ENCODE results near the gene CYFIP2. TPM values are rescaled to one million over a fixed set of nuclear protein-coding genes. Genes with fewer than 3 reads are reported as not detected.

CYFIP2 gene
- total and polyA plus RNA-seq, 11 donors, result 23.2 to 62.7 (median 37.4) TPM

DNA sequence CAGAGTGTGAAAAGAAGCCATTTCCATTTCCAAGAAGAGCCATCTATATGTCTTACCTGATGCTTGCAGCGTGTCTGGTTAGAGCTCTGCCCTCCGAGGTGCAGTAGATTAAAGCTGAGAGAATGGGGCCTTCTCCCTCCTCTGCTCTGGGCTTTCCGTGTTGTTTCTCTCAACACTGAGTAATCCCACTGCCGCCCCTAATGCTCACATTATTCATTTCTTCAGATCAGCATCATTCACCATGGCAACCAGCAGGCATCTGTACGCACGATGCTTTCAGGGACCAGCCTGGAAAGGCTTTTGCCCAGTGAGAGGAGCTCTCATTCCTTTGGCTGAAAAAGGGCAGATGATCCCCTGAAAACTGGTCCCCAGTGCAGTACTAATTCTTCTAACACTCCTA lies 79.6 kb downstream of the CYFIP2 start:
- Histone ChIP-seq H3K27me3 (no peaks in the 10 kb centered on the region), H3K9me3 (peaks cover 0 to under 1% (median 0%) of the 10 kb centered on the region in 12 donors), H3K4me3 (no peak overlapping the region), H3K36me3 (peaks cover 0 to 20% (median 0%) of the 10 kb centered on the region in 9 donors), H3K4me1 (peaks cover 0 to 11% (median 0%) of the 10 kb centered on the region in 12 donors), H3K27ac (no peak overlapping the region)
- no peak for TF ChIP-seq POLR2A (IDR thresholded peaks at IDR 0.05)
- DNase-seq, result no peak
- ATAC-seq, result no peak
- intact Hi-C loops (cut with DNase I), result loop anchor here in 2 of 10 donors (10.0 kb wide), 1 partner anchor 369 kb away; no protein-coding TSS in a partner anchor
- 85 to 89% (median 88%) methylated on average over 6 of the region's 6 CpGs for WGBS, 4 donors

DNA sequence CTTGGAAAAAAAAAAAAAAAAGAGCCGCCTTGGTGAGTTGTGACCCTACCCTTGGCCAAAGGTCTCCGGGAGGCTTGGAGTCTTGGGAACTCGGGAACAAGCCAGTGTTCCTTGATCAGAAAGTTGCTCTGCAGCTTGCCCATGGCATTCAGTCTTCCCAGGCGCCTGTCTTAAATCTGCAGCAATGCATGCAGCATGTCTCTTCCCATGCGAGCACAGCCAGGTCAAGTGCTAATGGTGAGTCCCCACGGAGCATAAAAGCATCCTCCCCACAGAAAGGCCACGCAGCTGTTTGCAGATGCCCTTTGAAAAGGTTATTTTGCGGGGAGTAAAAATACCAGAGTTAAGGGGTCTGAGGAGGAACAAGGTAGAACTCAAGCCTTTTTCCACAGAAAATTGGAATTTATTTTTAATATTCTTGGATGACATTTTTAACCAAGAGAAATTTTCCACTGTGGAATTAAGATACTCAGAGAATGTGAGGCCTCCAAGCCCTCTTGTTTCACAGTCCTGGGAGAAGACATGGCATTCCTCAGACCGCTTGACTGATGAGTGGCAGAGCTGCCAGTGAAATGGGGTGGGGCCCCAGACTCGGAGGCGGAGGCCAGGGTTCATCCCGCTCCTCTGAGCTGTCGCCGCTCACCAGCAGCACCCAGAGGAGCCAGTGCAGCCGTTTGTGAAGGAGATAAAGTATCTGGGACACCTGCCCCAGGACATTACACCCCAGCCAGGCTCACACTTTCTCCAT lies 81.6 kb downstream of the CYFIP2 start:
- no peaks in the 10 kb centered on the region for H3K9me3 ChIP-seq
- no peaks in the 10 kb centered on the region for H3K27me3 ChIP-seq
- H3K27ac ChIP-seq, result peak overlapping the region in 1 of 12 donors; percentile 19
- 52 to 60% (median 55%) methylated on average over 15 of the region's 15 CpGs for WGBS, 4 donors
- ATAC-seq, result peak in 3 of 4 donors; percentile 18 to 38 (median 33)
- peaks cover 0 to 11% (median 0%) of the 10 kb centered on the region in 12 donors for H3K4me1 ChIP-seq
- peaks cover 0 to 13% (median 0%) of the 10 kb centered on the region in 9 donors for H3K36me3 ChIP-seq
- no peak overlapping the region for H3K4me3 ChIP-seq
- DNase-seq, result no peak
- TF ChIP-seq, protein P1, sequence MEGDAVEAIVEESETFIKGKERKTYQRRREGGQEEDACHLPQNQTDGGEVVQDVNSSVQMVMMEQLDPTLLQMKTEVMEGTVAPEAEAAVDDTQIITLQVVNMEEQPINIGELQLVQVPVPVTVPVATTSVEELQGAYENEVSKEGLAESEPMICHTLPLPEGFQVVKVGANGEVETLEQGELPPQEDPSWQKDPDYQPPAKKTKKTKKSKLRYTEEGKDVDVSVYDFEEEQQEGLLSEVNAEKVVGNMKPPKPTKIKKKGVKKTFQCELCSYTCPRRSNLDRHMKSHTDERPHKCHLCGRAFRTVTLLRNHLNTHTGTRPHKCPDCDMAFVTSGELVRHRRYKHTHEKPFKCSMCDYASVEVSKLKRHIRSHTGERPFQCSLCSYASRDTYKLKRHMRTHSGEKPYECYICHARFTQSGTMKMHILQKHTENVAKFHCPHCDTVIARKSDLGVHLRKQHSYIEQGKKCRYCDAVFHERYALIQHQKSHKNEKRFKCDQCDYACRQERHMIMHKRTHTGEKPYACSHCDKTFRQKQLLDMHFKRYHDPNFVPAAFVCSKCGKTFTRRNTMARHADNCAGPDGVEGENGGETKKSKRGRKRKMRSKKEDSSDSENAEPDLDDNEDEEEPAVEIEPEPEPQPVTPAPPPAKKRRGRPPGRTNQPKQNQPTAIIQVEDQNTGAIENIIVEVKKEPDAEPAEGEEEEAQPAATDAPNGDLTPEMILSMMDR (IDR thresholded peaks at IDR 0.05), result no peak
- TF ChIP-seq POLR2A (IDR thresholded peaks at IDR 0.05), result no peak
- intact Hi-C loops (cut with DNase I), result loop anchor here in 2 of 10 donors (10.0 kb wide), 1 partner anchor 367 kb away; no protein-coding TSS in a partner anchor

DNA sequence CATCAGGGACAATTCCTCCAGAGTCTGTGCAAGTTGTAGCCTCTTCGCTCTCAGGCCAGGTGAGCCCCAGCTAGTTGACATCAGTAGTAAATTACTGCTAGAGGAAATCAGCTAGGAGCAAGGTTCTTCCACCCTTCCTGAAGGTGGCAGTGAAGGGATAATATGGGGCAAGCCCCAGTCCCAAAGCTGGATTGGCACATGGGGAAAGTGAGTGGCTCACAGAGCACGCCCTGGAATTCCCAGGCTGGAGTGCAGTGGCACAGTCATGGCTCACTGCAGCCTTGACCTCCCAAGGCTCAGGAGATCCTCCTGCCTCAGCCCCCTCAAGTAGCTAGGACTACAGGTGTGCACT lies 82.1 kb downstream of the CYFIP2 start:
- 74 to 100% (median 95%) methylated on average over 1 to 2 of the region's 2 CpGs for WGBS, 4 donors
- Histone ChIP-seq H3K36me3 (peaks cover 0 to 13% (median 0%) of the 10 kb centered on the region in 9 donors), H3K4me3 (no peak overlapping the region), H3K4me1 (peaks cover 0 to 11% (median 0%) of the 10 kb centered on the region in 12 donors), H3K9me3 (no peaks in the 10 kb centered on the region), H3K27ac (no peak overlapping the region), H3K27me3 (no peaks in the 10 kb centered on the region)
- DNase-seq (no peak), ATAC-seq (no peak)
- no peak for TF ChIP-seq POLR2A (IDR thresholded peaks at IDR 0.05)
- TF ChIP-seq, protein P1 (IDR thresholded peaks at IDR 0.05), result no peak
- intact Hi-C loops (cut with DNase I), result loop anchor here in 2 of 10 donors (10.0 kb wide), 1 partner anchor 367 kb away; no protein-coding TSS in a partner anchor

DNA sequence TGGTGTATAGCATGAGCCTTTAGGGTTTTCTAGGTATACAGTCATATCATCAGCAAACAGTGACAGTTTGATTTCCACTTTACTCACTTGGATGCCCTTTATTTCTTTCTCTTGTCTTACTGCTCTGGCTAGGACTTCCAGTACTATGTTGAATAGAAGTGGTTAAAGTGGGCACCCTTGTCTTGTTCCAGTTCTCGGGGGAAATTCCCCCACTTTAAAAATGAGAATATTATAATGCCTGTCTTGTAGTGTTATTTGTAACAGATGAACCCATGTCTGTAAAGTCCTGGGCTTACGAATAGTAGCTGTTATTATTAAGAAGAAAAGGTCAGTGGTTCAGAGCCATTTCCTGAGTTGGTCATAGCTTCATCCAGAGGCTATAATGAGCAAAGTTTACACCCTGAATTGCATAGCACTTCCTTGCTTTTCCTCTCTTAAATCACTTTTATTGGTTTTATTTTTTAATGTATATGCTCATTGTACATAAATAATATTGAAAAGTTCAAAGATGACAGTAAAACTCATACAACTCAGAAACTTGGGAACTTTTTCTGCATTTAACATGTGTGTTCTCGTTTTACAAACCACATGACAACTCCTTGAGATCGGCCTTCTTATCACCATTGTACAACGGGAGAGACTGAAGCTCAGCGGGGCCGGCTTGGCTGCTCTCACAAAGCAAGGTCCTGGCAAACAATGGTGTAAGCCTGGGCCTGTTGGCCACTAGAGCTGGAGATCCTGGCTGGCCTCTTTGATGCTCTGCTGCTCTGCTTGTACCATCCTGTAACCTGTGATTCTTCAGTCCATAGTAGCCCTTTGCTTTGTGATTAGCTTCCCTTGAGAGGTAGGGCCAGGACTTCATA lies 85.2 kb downstream of the CYFIP2 start:
- no peak for DNase-seq
- WGBS, 4 donors, result 43 to 52% (median 47%) methylated on average over 7 of the region's 7 CpGs
- no peaks in the 10 kb centered on the region for H3K27me3 ChIP-seq

More for the DNA sequence above, 85.2 kb downstream of the CYFIP2 start:
- TF ChIP-seq, protein P1 (IDR thresholded peaks at IDR 0.05), result no peak
- TF ChIP-seq POLR2A (IDR thresholded peaks at IDR 0.05), result no peak
- H3K36me3 ChIP-seq, result peaks cover 0 to 6% (median 0%) of the 10 kb centered on the region in 9 donors
- peaks cover 0 to 11% (median 0%) of the 10 kb centered on the region in 12 donors for H3K4me1 ChIP-seq
- H3K4me3 ChIP-seq, result no peak overlapping the region
- no peaks in the 10 kb centered on the region for H3K9me3 ChIP-seq
- ATAC-seq, result no peak
- H3K27ac ChIP-seq, result no peak overlapping the region
- intact Hi-C loops (cut with DNase I), result no loop called here
